H1 (cell line): ENCODE measurements around the gene CTSL. TPM values are rescaled to one million over a fixed set of nuclear protein-coding genes. Genes with fewer than 3 reads are reported as not detected.
A peak's percentile ranks its signal among the peaks of the same experiment; 100 is the strongest.

Source experiments
- ATF3 ChIP-seq: IDR thresholded peaks from 2 replicates; pipeline ENCODE4 v1.6.1; 2011; ENCODE audit warnings: low read depth, mild to moderate bottlenecking, low read length; ENCODE audit not compliant: insufficient read depth
- BCL11A ChIP-seq, 2 experiments: IDR thresholded peaks; one replicate each; pipeline ENCODE4 v1.6.1; 2011; ENCODE audit warnings: low read depth in 2 of 2, low read length in 2 of 2, mild to moderate bottlenecking in 2 of 2
- CEBPB ChIP-seq: IDR thresholded peaks from 2 replicates; pipeline ENCODE4 v1.6.1; 2012; ENCODE audit warnings: low read depth, low read length
- CHD1 ChIP-seq: IDR thresholded peaks from 2 replicates; pipeline ENCODE4 v1.6.1; 2012; ENCODE audit warnings: low read depth, low read length, improper control_type of control experiment
- CREB1 ChIP-seq: IDR thresholded peaks from 2 replicates; pipeline ENCODE4 v1.6.1; 2012; ENCODE audit warnings: inconsistent platforms
- HDAC6 ChIP-seq: IDR thresholded peaks from one replicate; pipeline ENCODE4 v1.7.1; 2012; ENCODE audit warnings: low read depth, mild to moderate bottlenecking, inconsistent platforms, low read length, moderate library complexity
- JUND ChIP-seq: IDR thresholded peaks from 2 replicates; pipeline ENCODE4 v1.6.1; 2011; ENCODE audit warnings: mild to moderate bottlenecking, improper control_type of control experiment, low read length
- KDM5A ChIP-seq: fragments of 200-600 bp; IDR thresholded peaks from 2 replicates; pipeline ENCODE4 v1.7.1; 2012; ENCODE audit warnings: mild to moderate bottlenecking, low read length, inconsistent platforms, mixed read lengths
- SAP30 ChIP-seq: fragments of 300-600 bp; sonication (generic); IDR thresholded peaks from 2 replicates; pipeline ENCODE4 v1.7.1; 2012; ENCODE audit warnings: low read length, moderate library complexity, mild to moderate bottlenecking, inconsistent platforms; ENCODE audit not compliant: insufficient read depth, insufficient replicate concordance
- SIX5 ChIP-seq: IDR thresholded peaks from 2 replicates; pipeline ENCODE4 v1.6.1; 2011; ENCODE audit warnings: mild to moderate bottlenecking, low read depth, low read length
- SP4 ChIP-seq: IDR thresholded peaks from 2 replicates; pipeline ENCODE4 v1.6.1; 2012; ENCODE audit warnings: low read length, inconsistent platforms
- polyA plus RNA-seq, 7 experiments: library from polyadenylated mRNA; depleted of rRNA in 3 of 7; stranded (reverse) in 5 of 7; unstranded in 2 of 7; fragments of >200 nt in 5 of 7; fragments of 200-250 nt in 2 of 7; gene quantifications; 1 replicate in 5 of 7; 2 replicates in 1 of 7; 4 replicates in 1 of 7; pipeline versions ENCODE4 v1.2.1 to v1.2.3, GENCODE V29; 2011 to 2013; ENCODE audit warnings: missing spikeins in 2 of 7, mixed read lengths in 2 of 7
- total RNA-seq: library from RNA; stranded (reverse); fragmentation: NEBNext Ultra II Directional; extraction: Animal tissue kit (Norgen Biotek cat#: 25700); gene quantifications from 2 replicates; pipeline ENCODE4 v1.2.1, GENCODE V29; 2021
- TF ChIP-seq, protein P1 (sequence below): IDR thresholded peaks from 2 replicates; pipeline ENCODE4 v1.6.1; 2012; ENCODE audit warnings: inconsistent platforms

CTSL gene
- total and polyA plus RNA-seq, 2 of the 8 experiments (the other 6 are each of a cell fraction or from before 2014, with no cell fraction given): 34.2 to 38.2 TPM

DNA sequence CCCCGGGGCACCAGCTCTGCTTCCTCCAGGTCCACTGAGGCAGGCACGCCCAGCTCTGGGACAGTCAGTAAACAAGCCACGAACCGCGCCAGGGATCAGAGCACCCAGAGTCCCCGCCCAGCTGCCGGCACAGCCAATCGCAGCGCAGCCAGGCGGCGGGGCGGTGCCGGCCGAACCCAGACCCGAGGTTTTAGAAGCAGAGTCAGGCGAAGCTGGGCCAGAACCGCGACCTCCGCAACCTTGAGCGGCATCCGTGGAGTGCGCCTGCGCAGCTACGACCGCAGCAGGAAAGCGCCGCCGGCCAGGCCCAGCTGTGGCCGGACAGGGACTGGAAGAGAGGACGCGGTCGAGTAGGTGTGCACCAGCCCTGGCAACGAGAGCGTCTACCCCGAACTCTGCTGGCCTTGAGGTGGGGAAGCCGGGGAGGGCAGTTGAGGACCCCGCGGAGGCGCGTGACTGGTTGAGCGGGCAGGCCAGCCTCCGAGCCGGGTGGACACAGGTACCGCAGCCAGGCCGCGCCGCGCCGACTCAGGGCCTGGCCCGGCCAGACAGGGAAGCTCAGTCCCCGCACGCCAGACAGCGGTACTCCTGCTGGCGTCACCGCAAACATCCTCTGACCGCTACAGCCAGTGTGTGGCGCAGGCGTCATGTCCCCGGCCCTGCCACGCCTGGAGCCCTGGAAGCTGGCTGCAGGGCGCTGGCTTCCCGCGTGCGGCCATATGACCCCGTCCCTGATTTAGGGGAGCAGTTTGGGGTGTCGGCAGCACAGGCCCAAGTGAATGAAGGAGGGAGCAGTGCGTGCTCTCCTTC is at the start of gene CTSL (continued):
- TF ChIP-seq ATF3 (no peak), BCL11A (IDR thresholded peaks at IDR 0.05; ENCODE audit: low read depth in 2 of 2, low read length in 2 of 2) (no peak), JUND (no peak), HDAC6 (no peak), CREB1 (peak; percentile 84), SAP30 (no peak), KDM5A (no peak), CHD1 (no peak), CEBPB (no peak), SIX5 (no peak), SP4 (no peak)
- TF ChIP-seq, protein P1, sequence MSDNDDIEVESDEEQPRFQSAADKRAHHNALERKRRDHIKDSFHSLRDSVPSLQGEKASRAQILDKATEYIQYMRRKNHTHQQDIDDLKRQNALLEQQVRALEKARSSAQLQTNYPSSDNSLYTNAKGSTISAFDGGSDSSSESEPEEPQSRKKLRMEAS: peak; percentile 83
